Measurements from ENCODE around the gene ITGA2.
A peak's percentile ranks its signal among the peaks of the same experiment; 100 is the strongest.

ITGA2 gene

GRCh38 chr5:52988335-52989024, 672 bp upstream of the ITGA2 start:
- no peak for DNase-seq (ENCODE audit: low spot score)

- DNase-seq (ENCODE audit: low spot score), result no peak
These were observed 802 bp downstream of the ITGA2 start for GRCh38 chr5:52989781-52990527.

DNA sequence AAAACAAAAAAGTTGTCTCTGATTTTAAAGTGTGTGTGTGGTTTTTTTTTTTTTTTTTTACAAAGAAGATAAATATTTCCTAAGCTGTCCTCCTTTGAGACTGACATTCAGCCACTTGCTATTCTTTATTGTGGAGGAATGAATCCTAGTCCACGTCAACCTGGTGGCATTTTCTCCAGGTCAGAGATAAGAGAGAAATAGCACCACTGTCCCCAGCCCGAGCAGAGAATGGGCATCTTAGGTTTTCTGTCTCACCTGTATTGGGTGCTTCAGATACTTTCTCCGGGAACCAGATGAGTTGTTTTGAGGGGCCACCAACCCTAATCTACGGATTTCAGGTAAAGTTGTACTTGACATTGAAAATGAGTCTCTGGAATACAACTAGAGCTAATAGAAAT, 1.4 kb downstream of the ITGA2 start:
- DNase-seq (ENCODE audit: low spot score), result no peak

DNA sequence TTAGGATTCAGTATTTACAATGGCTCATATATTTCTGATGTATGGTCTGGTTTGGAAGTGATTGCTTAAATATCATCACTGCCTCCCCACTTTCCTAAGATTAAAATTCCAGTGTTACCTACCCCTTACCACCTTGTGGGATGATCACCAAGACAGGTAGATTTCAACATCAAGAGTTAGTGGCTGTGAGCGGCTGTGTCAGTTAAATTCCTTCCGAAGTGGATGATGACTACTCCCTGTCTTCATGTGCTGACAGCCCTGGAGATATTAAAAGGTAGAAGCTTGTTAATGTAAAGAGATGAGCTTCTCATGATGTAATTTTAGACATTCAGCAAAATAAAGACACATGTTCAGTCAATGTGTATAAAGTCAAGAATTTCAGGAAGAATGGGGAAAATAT, 4.2 kb downstream of the ITGA2 start:
- no peak for DNase-seq (ENCODE audit: low spot score)

DNA sequence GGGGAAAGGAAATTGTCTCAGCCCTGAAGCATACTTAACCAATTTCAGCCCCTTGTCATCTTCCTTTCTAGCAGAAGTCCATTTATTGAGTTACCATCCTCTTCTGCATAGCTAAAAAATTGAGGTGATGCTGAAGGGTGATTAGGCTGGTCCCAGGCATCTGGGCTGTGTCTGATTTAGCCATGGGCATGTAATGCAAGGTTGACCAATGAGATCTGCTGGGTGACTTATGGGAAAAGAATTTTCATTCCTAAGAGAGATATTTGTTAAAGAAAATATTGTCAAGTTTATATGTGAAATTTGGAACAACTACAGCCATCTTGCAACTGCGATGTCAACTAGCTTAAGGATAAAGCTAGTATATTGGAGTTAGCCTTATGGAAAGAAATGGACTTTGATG, 5.1 kb downstream of the ITGA2 start:
- DNase-seq (ENCODE audit: low spot score), result no peak

- DNase-seq (ENCODE audit: low spot score), result no peak
These were observed 5.9 kb downstream of the ITGA2 start for GRCh38 chr5:52995095-52995494.

DNA sequence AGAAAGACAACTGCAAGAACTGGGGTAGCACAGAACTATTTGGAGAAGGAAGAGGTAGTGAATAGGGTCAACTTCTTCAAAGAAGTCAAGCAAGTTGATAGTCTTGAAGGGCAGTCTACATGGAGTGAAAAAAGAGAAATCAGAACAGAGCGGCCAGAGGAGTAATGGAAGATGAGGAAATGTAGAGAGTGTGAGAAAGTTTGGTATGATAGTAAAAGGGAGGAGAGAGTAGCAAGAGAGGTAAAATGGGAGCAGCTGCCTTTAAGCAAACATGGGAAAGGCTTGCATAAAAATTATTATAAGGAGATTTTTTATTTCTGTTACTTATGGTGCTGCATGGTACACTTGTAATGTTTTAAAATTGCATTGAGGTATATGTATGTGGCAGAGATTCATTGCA, 6.8 kb downstream of the ITGA2 start:
- no peak for DNase-seq (ENCODE audit: low spot score)

DNA sequence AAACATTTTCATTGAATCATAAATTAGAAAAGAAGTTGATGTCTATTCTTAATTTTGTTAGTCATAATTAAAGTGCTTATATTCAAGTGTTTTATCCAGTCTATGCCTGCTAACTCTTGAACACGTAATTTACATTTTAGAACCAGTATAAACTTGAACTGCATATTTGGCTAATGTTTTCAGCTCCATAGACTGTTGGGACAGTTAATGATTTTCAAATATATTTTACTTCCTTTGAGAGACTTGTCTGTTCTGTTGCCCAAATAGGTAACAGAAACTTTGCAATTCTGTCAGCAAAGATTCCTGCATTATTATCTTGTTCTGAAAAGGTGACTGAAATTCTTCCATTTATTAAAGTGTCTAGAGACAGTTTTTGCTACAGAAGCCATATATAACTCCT, 7.8 kb downstream of the ITGA2 start:
- no peak for DNase-seq (ENCODE audit: low spot score)

DNA sequence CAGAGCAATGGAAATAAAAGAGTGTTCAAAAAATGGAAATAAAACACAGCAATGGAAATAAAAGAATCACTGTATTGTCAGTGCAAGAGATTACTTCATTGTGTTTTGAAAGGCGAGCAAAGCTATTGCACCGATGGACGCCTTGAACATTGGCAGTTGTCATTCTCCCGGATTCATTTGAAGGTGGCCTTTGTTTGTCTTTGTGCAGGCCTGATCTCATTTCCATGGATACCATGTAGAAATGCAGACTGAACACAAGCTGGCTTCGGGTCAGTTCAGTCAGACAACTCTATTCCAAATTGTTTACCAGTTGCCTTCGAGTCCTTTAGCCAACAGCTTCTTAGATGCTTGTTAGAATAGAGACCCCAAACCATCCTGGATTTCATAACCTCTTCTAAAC, 8.3 kb downstream of the ITGA2 start:
- DNase-seq (ENCODE audit: low spot score), result peak; percentile 27

DNA sequence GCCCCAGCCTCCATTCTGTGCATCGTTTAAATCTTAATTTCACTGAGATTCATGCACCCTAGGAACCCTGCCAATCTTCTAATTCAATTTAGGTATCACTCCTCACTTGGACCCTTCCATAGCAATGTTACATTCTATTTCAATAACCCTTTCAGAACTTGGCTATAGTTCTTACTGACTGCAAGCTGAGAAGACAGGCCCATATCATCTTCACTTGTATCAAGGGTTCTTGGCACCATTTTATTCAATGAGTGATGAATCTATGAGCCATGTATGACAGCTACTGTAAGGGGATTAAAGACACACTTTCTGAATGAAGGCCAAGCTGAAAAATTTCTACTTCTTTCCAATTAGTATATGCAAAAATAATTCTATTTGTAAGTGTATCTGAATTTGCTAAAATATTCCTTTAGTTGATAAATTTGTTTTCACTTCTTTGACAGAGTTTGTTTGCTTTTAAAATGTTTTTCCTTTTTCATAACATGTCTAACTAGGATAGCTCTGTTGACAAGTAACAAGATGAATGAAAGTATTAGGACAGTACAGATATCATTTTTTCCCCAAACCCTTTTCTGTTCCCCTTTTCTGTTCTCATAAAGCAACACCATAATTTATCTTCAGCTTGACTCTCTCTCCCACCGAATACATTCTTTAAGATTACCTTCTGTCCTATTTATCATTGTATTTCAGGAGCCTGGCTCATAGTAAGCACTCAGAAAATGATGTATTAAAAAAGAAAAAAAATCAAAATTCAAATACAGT, 9.6 kb downstream of the ITGA2 start:
- no peak for DNase-seq (ENCODE audit: low spot score)

DNA sequence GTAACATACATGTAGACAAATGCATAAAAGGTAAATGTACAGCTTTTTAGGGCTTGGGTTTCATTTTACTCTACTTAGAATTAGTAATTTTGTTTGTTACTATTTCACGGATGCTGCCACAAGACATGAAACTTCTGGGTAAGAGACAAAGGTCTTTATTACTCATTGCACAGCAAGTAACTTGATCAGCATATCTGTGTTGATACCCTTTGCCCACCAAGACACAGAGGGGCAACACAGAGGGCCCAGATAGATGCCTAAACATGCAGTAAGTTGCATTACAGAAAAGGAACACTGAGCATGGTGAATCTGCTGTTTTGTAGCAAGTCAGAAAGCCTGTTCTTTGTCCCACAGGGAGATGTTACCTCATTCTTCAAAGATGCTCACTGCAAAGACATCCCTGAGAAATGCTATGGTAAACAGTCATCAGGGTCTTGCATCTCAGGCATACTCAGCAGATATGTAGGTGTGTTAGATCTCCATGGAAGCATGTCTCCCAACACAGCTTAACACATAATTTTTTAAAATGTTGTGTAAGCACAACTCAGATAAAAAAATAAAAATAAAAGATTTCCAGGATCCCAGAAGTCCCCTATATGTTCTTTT, 10.3 kb downstream of the ITGA2 start:
- no peak for DNase-seq (ENCODE audit: low spot score)

- no peak for DNase-seq (ENCODE audit: low spot score)
These were observed 12.4 kb downstream of the ITGA2 start for GRCh38 chr5:53001541-53001940.

- DNase-seq (ENCODE audit: low spot score), result no peak
These were observed 13.3 kb downstream of the ITGA2 start for GRCh38 chr5:53002491-53002890.

- no peak for DNase-seq (ENCODE audit: low spot score)
These were observed 14.0 kb downstream of the ITGA2 start for GRCh38 chr5:53003144-53003543.

GRCh38 chr5:53006911-53007890, 18.0 kb downstream of the ITGA2 start:
- DNase-seq (ENCODE audit: low spot score), result no peak

GRCh38 chr5:53008751-53009150, 19.6 kb downstream of the ITGA2 start:
- no peak for DNase-seq (ENCODE audit: low spot score)

- no peak for DNase-seq (ENCODE audit: low spot score)
These were observed 20.7 kb downstream of the ITGA2 start for GRCh38 chr5:53009816-53010215.

DNA sequence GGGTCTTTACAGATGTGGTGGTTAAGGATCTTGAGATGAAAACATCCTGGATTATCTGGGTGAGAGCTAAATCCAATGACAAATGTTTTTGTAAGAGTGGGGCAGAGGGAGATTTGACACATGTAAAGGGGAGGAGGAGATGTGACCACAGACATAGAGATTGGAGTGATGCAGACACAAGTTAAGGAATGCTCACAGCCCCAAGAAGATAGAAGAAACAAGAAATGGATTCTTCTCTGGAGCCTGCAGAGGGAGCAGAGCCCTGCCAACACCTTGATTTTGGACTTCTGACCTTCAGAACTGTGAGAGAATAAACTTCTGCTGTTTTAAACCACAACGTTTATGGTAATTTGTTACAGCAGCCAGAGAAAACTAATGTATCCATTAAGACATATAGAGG, 21.7 kb downstream of the ITGA2 start:
- DNase-seq (ENCODE audit: low spot score), result no peak

- DNase-seq (ENCODE audit: low spot score), result no peak
These were observed 22.1 kb downstream of the ITGA2 start for GRCh38 chr5:53011233-53011632.

DNA sequence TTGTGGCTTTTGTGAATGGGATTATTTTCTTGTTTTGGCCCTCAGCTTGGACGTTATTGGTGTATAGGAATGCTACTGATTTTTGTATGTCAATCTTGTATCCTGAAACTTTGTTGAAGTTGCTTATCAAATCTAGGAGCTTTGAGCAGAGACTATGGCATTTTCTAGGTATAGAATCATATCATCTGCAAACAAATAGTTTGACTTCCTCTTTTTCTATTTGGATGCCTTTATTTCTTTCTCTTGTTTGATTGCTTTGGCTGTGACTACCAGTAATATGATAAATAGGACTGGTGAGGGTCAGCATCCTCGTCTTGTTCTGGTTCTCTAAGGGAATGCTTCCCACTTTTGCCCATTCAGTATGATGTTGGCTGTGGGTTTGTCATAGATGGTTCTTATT, 24.7 kb downstream of the ITGA2 start:
- DNase-seq (ENCODE audit: low spot score), result no peak

- no peak for DNase-seq (ENCODE audit: low spot score)
These were observed 28.2 kb downstream of the ITGA2 start for GRCh38 chr5:53017383-53017782.

Data from HuH-7 (cell line).